TTC549 (cell line): ENCODE data around the gene PAPOLB.

Experiments
- FAIRE-seq: peaks from 2 replicates; lab custom pipeline; 2012; peaks lifted over from hg19 to GRCh38; lab: Jason Lieb, UNC

Gene PAPOLB

GRCh38 chr7:4823441-4824119 lies 38.2 kb downstream of the PAPOLB start:
- no peak for FAIRE-seq

DNA sequence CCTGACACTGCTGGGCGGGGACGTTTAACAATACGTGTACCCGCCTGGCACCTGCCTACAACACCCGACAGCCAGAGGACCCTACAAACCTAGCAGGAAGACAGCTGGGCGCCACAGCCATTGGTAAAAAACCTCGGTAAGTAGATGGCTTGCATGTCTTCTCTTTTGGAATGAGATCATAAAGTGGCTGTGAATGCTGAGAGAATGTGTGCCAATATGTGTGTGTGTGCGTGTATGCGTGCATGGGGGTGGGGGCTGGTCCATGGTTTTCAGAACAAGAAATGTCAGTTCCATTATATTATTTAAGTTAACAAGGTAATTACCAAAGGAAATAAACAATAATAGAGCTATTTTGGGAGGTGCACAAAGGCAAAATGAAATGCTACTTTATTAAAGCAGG lies 39.2 kb downstream of the PAPOLB start:
- no peak for FAIRE-seq

DNA sequence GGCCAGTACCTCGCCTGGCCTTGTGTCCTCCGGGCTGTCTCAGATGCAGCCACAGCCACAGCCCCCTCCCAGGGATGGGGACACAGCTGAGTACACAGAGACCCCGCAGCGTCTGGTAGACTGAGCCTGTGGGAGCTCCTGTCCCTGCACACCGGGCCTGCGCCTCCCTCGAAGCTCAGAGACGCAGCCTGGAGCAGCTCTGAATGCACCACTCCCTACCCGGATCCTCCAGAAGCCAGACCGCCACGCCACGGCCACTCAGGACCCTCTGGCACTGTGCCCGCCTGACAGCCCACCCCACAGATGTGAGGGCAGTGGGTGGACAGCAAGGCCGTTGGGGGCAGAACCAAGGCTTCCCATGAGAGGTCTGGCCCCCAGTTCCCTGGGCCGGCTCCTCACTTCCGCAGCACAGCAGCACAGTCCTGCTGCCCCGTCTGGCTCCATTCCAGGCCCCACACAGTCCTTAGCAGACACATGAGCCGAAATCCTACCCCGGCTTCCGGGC lies 40.8 kb downstream of the PAPOLB start:
- no peak for FAIRE-seq

GRCh38 chr7:4820405-4820966 lies 41.3 kb downstream of the PAPOLB start:
- FAIRE-seq = no peak

- FAIRE-seq = no peak
Measured at GRCh38 chr7:4819560-4820404, 42.0 kb downstream of the PAPOLB start.

- no peak for FAIRE-seq
Measured at GRCh38 chr7:4818000-4818794, 43.6 kb downstream of the PAPOLB start.

GRCh38 chr7:4817178-4817901 lies 44.5 kb downstream of the PAPOLB start:
- no peak for FAIRE-seq

- FAIRE-seq = no peak
Measured at GRCh38 chr7:4816419-4817080, 45.3 kb downstream of the PAPOLB start.

- no peak for FAIRE-seq
Measured at GRCh38 chr7:4815609-4816418, 46.0 kb downstream of the PAPOLB start.

- no peak for FAIRE-seq
Measured at GRCh38 chr7:4815121-4815520, 46.7 kb downstream of the PAPOLB start.

GRCh38 chr7:4814433-4814832 lies 47.4 kb downstream of the PAPOLB start:
- no peak for FAIRE-seq

GRCh38 chr7:4809666-4810065 lies 52.2 kb downstream of the PAPOLB start:
- no peak for FAIRE-seq

DNA sequence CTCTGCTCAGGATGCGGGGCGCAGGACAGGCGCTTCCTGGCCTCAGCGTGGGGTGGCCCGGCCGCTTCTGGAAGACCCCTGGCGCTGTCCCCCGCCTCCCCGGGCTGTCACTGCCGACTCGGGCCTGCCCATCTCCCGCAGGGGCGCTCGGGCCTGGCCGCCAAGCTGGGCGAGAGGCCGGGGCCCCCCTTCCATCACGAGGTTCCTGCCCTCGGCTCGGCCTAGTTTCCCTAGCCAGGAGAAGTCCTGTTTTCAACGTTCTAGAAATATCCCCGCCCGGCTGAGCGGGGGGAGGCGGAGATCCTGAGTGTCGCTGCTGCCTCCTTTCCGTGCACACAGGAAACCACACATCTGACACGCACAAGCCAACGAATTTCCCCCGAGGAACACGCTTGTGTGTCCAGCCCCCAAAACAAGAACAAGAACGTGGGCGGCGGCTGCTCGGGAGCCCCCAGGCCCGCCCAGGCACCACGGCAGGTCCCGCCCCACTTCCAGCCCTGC lies 52.7 kb downstream of the PAPOLB start:
- FAIRE-seq = no peak

DNA sequence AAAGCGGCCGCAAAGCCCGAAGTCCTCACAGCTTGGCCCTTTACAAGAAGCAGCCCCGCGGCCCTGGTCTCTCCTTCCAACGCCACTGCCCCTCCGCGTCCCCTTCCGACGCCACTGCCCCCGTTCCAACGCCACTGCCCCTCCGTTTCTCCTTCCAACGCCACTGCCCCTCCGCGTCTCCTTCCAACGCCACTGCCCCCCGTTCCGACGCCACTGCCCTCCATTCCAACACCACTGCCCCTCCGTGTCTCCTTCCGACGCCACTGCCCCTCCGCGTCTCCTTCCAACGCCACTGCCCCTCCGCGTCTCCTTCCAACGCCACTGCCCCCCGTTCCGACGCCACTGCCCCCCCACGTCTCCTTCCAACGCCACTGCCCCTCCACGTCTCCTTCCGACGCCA lies 53.3 kb downstream of the PAPOLB start:
- no peak for FAIRE-seq

GRCh38 chr7:4808026-4808425 lies 53.8 kb downstream of the PAPOLB start:
- no peak for FAIRE-seq
